Endothelial cell of umbilical vein (primary cell): Measurements from ENCODE around the gene PARM1. TPM values are rescaled to one million over a fixed set of nuclear protein-coding genes. Genes with fewer than 3 reads are reported as not detected.

Experiments used
- BruUV-seq: library from RNA; stranded (reverse); fragments of 400-500 nt; replicated peaks from 2 replicates; lab custom pipeline; 2021; lab: Mats Ljungman, UMichigan
- CTCF ChIA-PET: fragments of 300-600, 350-600 bp; sonication (Branson Sonifier 250); formaldehyde crosslinking; loops from one replicate; lab custom pipeline; 2021; ENCODE audit warnings: antibody characterized with exemption, inconsistent platforms; lab: Charles Lee
- POLR2A ChIA-PET: fragments of 300-600, 350-600 bp; sonication (Branson Sonifier 250); formaldehyde crosslinking; loops from one replicate; lab custom pipeline; 2021; ENCODE audit warnings: antibody characterized with exemption, inconsistent platforms; lab: Charles Lee
- DNase-seq: peaks from one replicate; pipeline ENCODE4 v3.0.0-alpha.2; 2011; ENCODE audit warnings: low read depth, low spot score
- FAIRE-seq: peaks from 2 replicates; lab custom pipeline; 2011; peaks lifted over from hg19 to GRCh38; lab: Jason Lieb, UNC
- H2AFZ ChIP-seq: 2 replicates; pipeline ENCODE4 v1.6.0; 2012; ENCODE audit warnings: low read depth, low read length, control low read depth, inconsistent platforms
- H3K27ac ChIP-seq: 2 replicates; pipeline ENCODE4 v1.5.1; 2011; ENCODE audit warnings: low read depth, mild to moderate bottlenecking, control low read depth, low read length, moderate library complexity; ENCODE audit not compliant: insufficient read depth
- H3K27me3 ChIP-seq, 2 experiments: 2 replicates each; pipeline versions ENCODE4 v1.6.0 to v1.6.1; 2011; ENCODE audit warnings: low read length in 2 of 2, mixed read lengths in 1 of 2; ENCODE audit not compliant: control insufficient read depth in 2 of 2, insufficient read depth in 2 of 2
- H3K36me3 ChIP-seq, 2 experiments: 2 replicates in 1 of 2; 3 replicates in 1 of 2; pipeline ENCODE4 v1.5.1; 2011; ENCODE audit warnings: low read length in 2 of 2, mild to moderate bottlenecking in 1 of 2, moderate library complexity in 1 of 2; ENCODE audit not compliant: control insufficient read depth in 2 of 2, insufficient read depth in 2 of 2; ENCODE audit errors: extremely low read depth in 1 of 2
- H3K4me1 ChIP-seq: 3 replicates; pipeline ENCODE4 v1.5.1; 2011; ENCODE audit warnings: mild to moderate bottlenecking, low read length; ENCODE audit not compliant: control insufficient read depth, insufficient read depth; ENCODE audit errors: extremely low read depth
- H3K4me2 ChIP-seq: 2 replicates; pipeline ENCODE4 v1.6.1; 2011; ENCODE audit warnings: low read length, control low read depth, mixed read lengths; ENCODE audit not compliant: insufficient read depth
- H3K4me3 ChIP-seq, 3 experiments: fragments of 200-600 bp in 1 of 3; sonication (generic), shearing (Covaris generic) in 1 of 3; replicated peaks in 1 of 3; 2 replicates each; pipeline ENCODE4 v1.5.1; 2011 to 2016; ENCODE audit warnings: control low read depth in 3 of 3, low read length in 3 of 3, mild to moderate bottlenecking in 2 of 3, inconsistent platforms in 1 of 3, low read depth in 1 of 3, moderate library complexity in 1 of 3; ENCODE audit not compliant: insufficient read depth in 1 of 3
- H3K79me2 ChIP-seq: 2 replicates; pipeline ENCODE4 v1.6.0; 2012; ENCODE audit warnings: low read length, inconsistent platforms; ENCODE audit not compliant: control insufficient read depth, insufficient read depth
- H3K9ac ChIP-seq: replicated peaks from 2 replicates; pipeline ENCODE3; 2011; ENCODE audit warnings: low read length, control low read depth; ENCODE audit not compliant: insufficient read depth; ENCODE audit errors: extremely low read depth
- H3K9me1 ChIP-seq: replicated peaks from 3 replicates; pipeline ENCODE4 v1.6.0; 2011; ENCODE audit warnings: mild to moderate bottlenecking, low read length; ENCODE audit not compliant: control insufficient read depth, insufficient read depth; ENCODE audit errors: extremely low read depth
- H3K9me3 ChIP-seq: replicated peaks from 2 replicates; pipeline ENCODE4 v1.5.1; 2012; ENCODE audit warnings: low read length, inconsistent platforms; ENCODE audit not compliant: control insufficient read depth, insufficient read depth
- H4K20me1 ChIP-seq: replicated peaks from 2 replicates; pipeline ENCODE3; 2011; ENCODE audit warnings: mild to moderate bottlenecking, low read length; ENCODE audit not compliant: control insufficient read depth, insufficient read depth; ENCODE audit errors: extremely low read depth
- CTCF ChIP-seq, 2 donors: IDR thresholded peaks; 1 replicate in 1 of 2; 2 replicates in 1 of 2; pipeline ENCODE4 v1.5.1; 2011; ENCODE audit warnings: low read length in 2 of 2, mild to moderate bottlenecking in 2 of 2, moderate library complexity in 2 of 2, control low read depth in 1 of 2, inconsistent platforms in 1 of 2, low read depth in 1 of 2; ENCODE audit not compliant: insufficient read depth in 1 of 2; ENCODE audit errors: extremely low read depth in 1 of 2
- EZH2 ChIP-seq: IDR thresholded peaks from 2 replicates; pipeline ENCODE4 v1.6.1; 2012; ENCODE audit warnings: borderline replicate concordance, low read depth, mild to moderate bottlenecking, moderate library complexity, low read length, inconsistent platforms; ENCODE audit not compliant: severe bottlenecking
- FOS ChIP-seq: IDR thresholded peaks from 2 replicates; pipeline ENCODE4 v1.6.1; 2011; ENCODE audit warnings: mild to moderate bottlenecking, low read length, moderate library complexity, borderline replicate concordance; ENCODE audit not compliant: insufficient read depth
- GATA2 ChIP-seq: IDR thresholded peaks from 2 replicates; pipeline ENCODE4 v1.7.0; 2011; ENCODE audit warnings: low read depth, mild to moderate bottlenecking, moderate library complexity, mixed read lengths, low read length; ENCODE audit not compliant: insufficient read length, insufficient read depth
- JUN ChIP-seq: IDR thresholded peaks from 2 replicates; pipeline ENCODE4 v1.6.1; 2011; ENCODE audit warnings: borderline replicate concordance, low read depth; ENCODE audit not compliant: insufficient read length, insufficient read depth
- MAX ChIP-seq: IDR thresholded peaks from 2 replicates; pipeline ENCODE4 v1.6.1; 2011; ENCODE audit not compliant: insufficient read depth, insufficient read length
- MYC ChIP-seq: IDR thresholded peaks from one replicate; pipeline ENCODE4 v1.6.1; 2011; ENCODE audit warnings: mild to moderate bottlenecking, low read depth, low read length
- POLR2A ChIP-seq: IDR thresholded peaks from 2 replicates; pipeline ENCODE4 v1.6.1; 2012; ENCODE audit warnings: low read depth, mild to moderate bottlenecking, control low read depth, low read length
- POLR2AphosphoS5 ChIP-seq: IDR thresholded peaks from 2 replicates; pipeline ENCODE4 v1.6.1; 2012; ENCODE audit warnings: low read depth, mild to moderate bottlenecking, control low read depth, low read length, moderate library complexity; ENCODE audit not compliant: insufficient read depth
- dilution Hi-C: fragments of 300-500 bp; cut with MboI; formaldehyde crosslinking; loops from one replicate; pipeline ENCODE4 v1.15.0; 2019; ENCODE audit warnings: low sequenced_read_pairs; ENCODE audit not compliant: extremely low pct_ligation_motif_present
- intact Hi-C: fragments of 100-400 bp; cut with micrococcal nuclease; formaldehyde crosslinking; loops from one replicate; pipeline ENCODE4 v1.10.0; 2022
- polyA plus RNA-seq, 4 experiments: library from polyadenylated mRNA; depleted of rRNA in 3 of 4; stranded (reverse) in 3 of 4; unstranded in 1 of 4; fragments of >200 nt; gene quantifications; 2 replicates each; pipeline versions ENCODE4 v1.2.1 to v1.2.3, GENCODE V29; 2011 to 2012; ENCODE audit warnings: missing spikeins in 1 of 4
- total RNA-seq: library from RNA; stranded (reverse); gene quantifications from 2 replicates; pipeline ENCODE4 v1.2.3, GENCODE V29; 2021

Gene PARM1
- total and polyA plus RNA-seq, 2 donors (not counting 3 experiments of a cell fraction or from before 2014, with no cell fraction given): 0.01 TPM; not detected in 1

DNA sequence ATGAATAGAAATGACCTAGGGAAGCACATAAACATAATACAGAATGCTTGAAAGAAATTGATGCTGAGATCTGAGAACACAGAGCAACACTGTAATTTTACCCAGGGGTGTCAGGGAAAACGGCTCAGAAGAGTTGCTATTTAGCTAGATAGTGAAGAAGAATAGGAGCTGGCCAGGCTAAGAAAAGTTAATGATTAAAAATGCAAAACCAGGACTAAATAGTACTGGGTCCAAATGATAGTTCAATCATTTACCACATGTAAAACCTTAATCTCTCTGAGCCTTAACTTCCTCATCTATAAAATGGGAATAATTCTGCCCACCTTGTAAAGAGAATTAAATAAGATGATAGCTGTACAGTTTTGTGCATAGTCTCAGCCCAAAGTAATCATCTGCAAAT lies 97.1 kb downstream of the PARM1 start:
- Histone ChIP-seq H3K4me1 (no peaks in the 10 kb centered on the region), H3K27ac (no peak overlapping the region), H3K27me3 (no peaks in the 10 kb centered on the region), H4K20me1 (no peaks in the 10 kb centered on the region), H3K9me3 (no peaks in the 10 kb centered on the region), H2AFZ (no peak overlapping the region), H3K9ac (no peak overlapping the region), H3K79me2 (no peaks in the 10 kb centered on the region), H3K4me3 (no peak overlapping the region), H3K4me2 (no peak overlapping the region), H3K9me1 (no peaks in the 10 kb centered on the region), H3K36me3 (no peaks in the 10 kb centered on the region)
- ChIA-PET CTCF (no interaction called here), POLR2A (no interaction called here)
- intact Hi-C loops: no loop called here
- TF ChIP-seq POLR2A (no peak), FOS (no peak), EZH2 (no peak), MAX (no peak), JUN (no peak), POLR2AphosphoS5 (no peak), MYC (no peak), CTCF (IDR thresholded peaks at IDR 0.05; ENCODE audit: extremely low read depth in 1 of 2, insufficient read depth in 1 of 2, low read depth in 1 of 2, low read length in 2 of 2) (no peak), GATA2 (no peak)
- DNase-seq (no peak), FAIRE-seq (no peak)
- BruUV-seq: no TSS peak
- dilution Hi-C loops: no loop called here
